NB4 (cell line): ENCODE data around the gene CGB7.

Source experiments
- MAX ChIP-seq: IDR thresholded peaks from 2 replicates; pipeline ENCODE4 v1.6.1; 2011; ENCODE audit warnings: low read depth, low read length
- POLR2A ChIP-seq: IDR thresholded peaks from 2 replicates; pipeline ENCODE4 v1.6.1; 2011; ENCODE audit warnings: mild to moderate bottlenecking; ENCODE audit not compliant: insufficient read length; ENCODE audit errors: extremely low read depth

GRCh38 chr19:49085868-49086232 lies 28.3 kb upstream of the CGB7 start:
- no peak for TF ChIP-seq MAX
- no peak for TF ChIP-seq POLR2A
